H9 (cell line): Measurements from ENCODE around the gene ZBTB43. TPM values are rescaled to one million over a fixed set of nuclear protein-coding genes. Genes with fewer than 3 reads are reported as not detected.

Source experiments
- DNase-seq: peaks from one replicate; pipeline ENCODE4 v3.0.0-alpha.2; 2017
- H2AFZ ChIP-seq: one replicate; pipeline ENCODE4 v1.6.1; 2013; ENCODE audit warnings: mild to moderate bottlenecking, low read length, control low read depth, moderate library complexity
- H2AK5ac ChIP-seq: 2 replicates; pipeline ENCODE4 v1.6.1; 2013; ENCODE audit warnings: low read length, control low read depth, mixed read lengths; ENCODE audit not compliant: insufficient read length
- H2BK120ac ChIP-seq: one replicate; pipeline ENCODE4 v1.6.1; 2013; ENCODE audit warnings: low read depth, mild to moderate bottlenecking, low read length, control low read depth, inconsistent platforms; ENCODE audit not compliant: poor library complexity, severe bottlenecking
- H2BK12ac ChIP-seq: 2 replicates; pipeline ENCODE4 v1.6.1; 2013; ENCODE audit warnings: low read length, control low read depth, mixed read lengths, low read depth; ENCODE audit not compliant: insufficient read length
- H2BK15ac ChIP-seq: 2 replicates; pipeline ENCODE4 v1.6.1; 2013; ENCODE audit warnings: low read depth, low read length, control low read depth
- H2BK20ac ChIP-seq: one replicate; pipeline ENCODE4 v1.6.1; 2013; ENCODE audit warnings: low read depth, mild to moderate bottlenecking, low read length, control low read depth, inconsistent platforms; ENCODE audit not compliant: poor library complexity, severe bottlenecking
- H2BK5ac ChIP-seq: 2 replicates; pipeline ENCODE4 v1.6.1; 2013; ENCODE audit warnings: low read length, control low read depth, mixed read lengths; ENCODE audit not compliant: insufficient read length
- H3K14ac ChIP-seq: 2 replicates; pipeline ENCODE4 v1.6.1; 2013; ENCODE audit warnings: low read length, control low read depth; ENCODE audit not compliant: insufficient read depth
- H3K18ac ChIP-seq: 2 replicates; pipeline ENCODE4 v1.6.1; 2013; ENCODE audit warnings: low read depth, mild to moderate bottlenecking, mixed read lengths, low read length, control low read depth; ENCODE audit not compliant: insufficient read length
- H3K23ac ChIP-seq: 2 replicates; pipeline ENCODE4 v1.6.1; 2013; ENCODE audit warnings: low read length, control low read depth, mixed read lengths, low read depth; ENCODE audit not compliant: insufficient read length
- H3K23me2 ChIP-seq: 2 replicates; pipeline ENCODE4 v1.6.1; 2013; ENCODE audit warnings: low read depth, mild to moderate bottlenecking, mixed read lengths, low read length, control low read depth; ENCODE audit not compliant: insufficient read length, poor library complexity, severe bottlenecking
- H3K27ac ChIP-seq: 2 replicates; pipeline ENCODE4 v1.5.1; 2013; ENCODE audit warnings: low read length, control low read depth, mixed read lengths, low read depth; ENCODE audit not compliant: insufficient read length
- H3K27me3 ChIP-seq: 2 replicates; pipeline ENCODE4 v1.6.1; 2013; ENCODE audit warnings: low read length, control low read depth, inconsistent platforms; ENCODE audit not compliant: insufficient read depth
- H3K4ac ChIP-seq: 2 replicates; pipeline ENCODE4 v1.6.1; 2013; ENCODE audit warnings: low read depth, mild to moderate bottlenecking, control low read depth, inconsistent platforms, low read length, moderate library complexity
- H3K4me1 ChIP-seq: 2 replicates; pipeline ENCODE4 v1.6.1; 2013; ENCODE audit warnings: low read length, control low read depth, inconsistent platforms; ENCODE audit not compliant: insufficient read depth
- H3K4me2 ChIP-seq: 2 replicates; pipeline ENCODE4 v1.6.1; 2013; ENCODE audit warnings: low read length, control low read depth, mixed read lengths; ENCODE audit not compliant: insufficient read length, insufficient read depth
- H3K56ac ChIP-seq: 2 replicates; pipeline ENCODE4 v1.6.1; 2013; ENCODE audit warnings: low read depth, mild to moderate bottlenecking, mixed read lengths, low read length, control low read depth; ENCODE audit not compliant: insufficient read length
- H3K79me1 ChIP-seq: 2 replicates; pipeline ENCODE4 v1.6.1; 2013; ENCODE audit warnings: low read depth, mild to moderate bottlenecking, moderate library complexity, low read length, control low read depth, inconsistent platforms; ENCODE audit not compliant: insufficient read depth, poor library complexity, severe bottlenecking
- H3K79me2 ChIP-seq: 2 replicates; pipeline ENCODE4 v1.6.1; 2013; ENCODE audit warnings: low read length, control low read depth, inconsistent platforms; ENCODE audit not compliant: insufficient read depth
- H3K9ac ChIP-seq: 2 replicates; pipeline ENCODE4 v1.6.1; 2013; ENCODE audit warnings: low read length, control low read depth, mixed read lengths; ENCODE audit not compliant: insufficient read length; ENCODE audit errors: extremely low read depth
- H3K9me3 ChIP-seq: one replicate; pipeline ENCODE4 v1.6.1; 2013; ENCODE audit warnings: low read depth, low read length, inconsistent platforms; ENCODE audit not compliant: control insufficient read depth
- H3T11ph ChIP-seq: one replicate; pipeline ENCODE4 v1.6.1; 2013; ENCODE audit warnings: mild to moderate bottlenecking, low read length, control low read depth, inconsistent platforms
- H4K20me1 ChIP-seq: one replicate; pipeline ENCODE4 v1.6.1; 2013; ENCODE audit not compliant: control insufficient read depth, insufficient read length, insufficient read depth
- H4K5ac ChIP-seq: 2 replicates; pipeline ENCODE4 v1.6.1; 2013; ENCODE audit warnings: low read depth, mild to moderate bottlenecking, mixed read lengths, low read length, control low read depth; ENCODE audit not compliant: insufficient read length
- H4K8ac ChIP-seq: replicated peaks from 2 replicates; pipeline ENCODE4 v1.6.1; 2013; ENCODE audit warnings: low read length, control low read depth, mixed read lengths, low read depth; ENCODE audit not compliant: insufficient read length
- H4K91ac ChIP-seq: 2 replicates; pipeline ENCODE4 v1.6.1; 2013; ENCODE audit warnings: low read depth, mild to moderate bottlenecking, moderate library complexity, mixed read lengths, low read length, control low read depth; ENCODE audit not compliant: insufficient read length
- H3K27ac Mint-ChIP-seq, 3 experiments: 2 replicates in 2 of 3; 3 replicates in 1 of 3; pipeline ENCODE4 v1.8.0; 2020 to 2021; ENCODE audit warnings: mixed read lengths in 3 of 3, mild to moderate bottlenecking in 1 of 3, moderate library complexity in 1 of 3
- H3K27me3 Mint-ChIP-seq: 2 replicates; pipeline ENCODE4 v1.8.0; 2021; ENCODE audit warnings: low read depth, mild to moderate bottlenecking, moderate library complexity, mixed read lengths
- H3K36me3 Mint-ChIP-seq, 3 experiments: 2 replicates in 2 of 3; 3 replicates in 1 of 3; pipeline ENCODE4 v1.8.0; 2020 to 2021; ENCODE audit warnings: low read depth in 3 of 3, mixed read lengths in 3 of 3; ENCODE audit not compliant: insufficient read depth in 1 of 3
- H3K4me1 Mint-ChIP-seq, 2 experiments: 2 replicates each; pipeline ENCODE4 v1.8.0; 2020; ENCODE audit warnings: mixed read lengths in 2 of 2
- H3K4me3 Mint-ChIP-seq, 2 experiments: 2 replicates in 1 of 2; 3 replicates in 1 of 2; pipeline ENCODE4 v1.8.0; 2020 to 2021; ENCODE audit warnings: mild to moderate bottlenecking in 2 of 2, mixed read lengths in 2 of 2, moderate library complexity in 1 of 2
- H3K9me3 Mint-ChIP-seq, 2 experiments: 2 replicates in 1 of 2; 3 replicates in 1 of 2; pipeline ENCODE4 v1.8.0; 2020; ENCODE audit warnings: mild to moderate bottlenecking in 2 of 2, mixed read lengths in 2 of 2, moderate library complexity in 1 of 2
- WGBS: extraction: QIAGEN DNeasy Blood & Tissue Kit; methylation state at CpG from one replicate; pipeline ENCODE4 v1.1.7; 2013; ENCODE audit warnings: missing lambda C conversion rate, low lambda C conversion rate, mixed read lengths; ENCODE audit not compliant: insufficient read length; ENCODE audit errors: extremely low coverage; 5-methylcytosine and 5-hydroxymethylcytosine counted together
- total RNA-seq: library from RNA; stranded (reverse); gene quantifications from 2 replicates; pipeline ENCODE4 v1.2.1, GENCODE V29; 2021
- TF ChIP-seq, protein P1 (sequence below): fragments of 200-600 bp; sonication (generic); conservative IDR thresholded peaks from 3 replicates; pipeline ENCODE4 v1.8.0; 2021; ENCODE audit warnings: antibody characterized with exemption, mild to moderate bottlenecking

The ZBTB43 gene
- total RNA-seq, 1 experiment from 2014 or later: 15.7 TPM

DNA sequence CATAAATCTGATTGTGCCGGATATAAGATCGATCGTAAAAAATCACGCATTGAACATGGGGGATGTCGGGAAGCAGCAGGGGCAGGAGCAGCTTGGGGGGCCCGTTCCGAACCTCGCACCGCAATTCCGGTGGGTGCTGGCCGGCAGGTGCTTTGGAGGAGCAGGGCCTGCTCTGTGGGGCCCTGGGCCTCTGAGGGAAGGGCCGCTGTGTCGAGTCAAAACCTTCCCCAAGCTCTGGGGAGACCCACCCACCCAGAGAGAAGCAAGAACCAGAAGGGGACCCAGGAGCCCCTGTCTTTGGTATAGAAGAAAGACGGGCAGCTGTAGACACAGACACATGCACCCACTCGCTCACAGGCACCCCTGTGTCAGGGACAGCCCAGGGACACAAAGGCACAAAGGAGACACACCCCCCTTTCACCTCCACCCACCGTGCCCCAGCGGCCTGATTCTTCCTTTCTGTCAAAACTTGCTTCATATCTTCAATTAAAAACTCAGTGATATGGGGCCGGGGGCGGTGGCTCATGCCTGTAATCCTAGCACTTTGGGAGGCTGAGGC, 49.4 kb upstream of the ZBTB43 start:
- no peaks in the 10 kb centered on the region for H3K9me3 ChIP-seq
- no peak overlapping the region for H3K56ac ChIP-seq
- no peak overlapping the region for H2AK5ac ChIP-seq
- no peaks in the 10 kb centered on the region for H3K23me2 ChIP-seq
- H2BK5ac ChIP-seq: no peak overlapping the region
- Mint-ChIP-seq H3K9me3 (no peaks in the 10 kb centered on the region), H3K27ac (no peak overlapping the region), H3K27me3 (peaks cover 41% of the 10 kb centered on the region), H3K36me3 (no peaks in the 10 kb centered on the region; a peak in 1 of 7 replicates), H3K4me1 (no peaks in the 10 kb centered on the region; a peak in 2 of 4 replicates), H3K4me3 (no peak overlapping the region)
- no peak overlapping the region for H3T11ph ChIP-seq
- no peak overlapping the region for H3K4ac ChIP-seq
- no peak overlapping the region for H4K91ac ChIP-seq
- TF ChIP-seq, protein P1, sequence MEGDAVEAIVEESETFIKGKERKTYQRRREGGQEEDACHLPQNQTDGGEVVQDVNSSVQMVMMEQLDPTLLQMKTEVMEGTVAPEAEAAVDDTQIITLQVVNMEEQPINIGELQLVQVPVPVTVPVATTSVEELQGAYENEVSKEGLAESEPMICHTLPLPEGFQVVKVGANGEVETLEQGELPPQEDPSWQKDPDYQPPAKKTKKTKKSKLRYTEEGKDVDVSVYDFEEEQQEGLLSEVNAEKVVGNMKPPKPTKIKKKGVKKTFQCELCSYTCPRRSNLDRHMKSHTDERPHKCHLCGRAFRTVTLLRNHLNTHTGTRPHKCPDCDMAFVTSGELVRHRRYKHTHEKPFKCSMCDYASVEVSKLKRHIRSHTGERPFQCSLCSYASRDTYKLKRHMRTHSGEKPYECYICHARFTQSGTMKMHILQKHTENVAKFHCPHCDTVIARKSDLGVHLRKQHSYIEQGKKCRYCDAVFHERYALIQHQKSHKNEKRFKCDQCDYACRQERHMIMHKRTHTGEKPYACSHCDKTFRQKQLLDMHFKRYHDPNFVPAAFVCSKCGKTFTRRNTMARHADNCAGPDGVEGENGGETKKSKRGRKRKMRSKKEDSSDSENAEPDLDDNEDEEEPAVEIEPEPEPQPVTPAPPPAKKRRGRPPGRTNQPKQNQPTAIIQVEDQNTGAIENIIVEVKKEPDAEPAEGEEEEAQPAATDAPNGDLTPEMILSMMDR: no peak
- no peak overlapping the region for H2BK120ac ChIP-seq
- H3K27me3 ChIP-seq: no peaks in the 10 kb centered on the region
- H3K4me1 ChIP-seq: no peaks in the 10 kb centered on the region
- no peak overlapping the region for H2BK12ac ChIP-seq
- H3K23ac ChIP-seq: no peak overlapping the region
- H3K9ac ChIP-seq: no peak overlapping the region
- WGBS: no CpG with 5 or more reads among the region's 19 CpGs
- no peak for DNase-seq
- H2BK15ac ChIP-seq: no peak overlapping the region
- no peak overlapping the region for H3K27ac ChIP-seq
- H3K4me2 ChIP-seq: no peak overlapping the region
- no peak overlapping the region for H2AFZ ChIP-seq
- H3K18ac ChIP-seq: no peak overlapping the region
- H3K79me1 ChIP-seq: no peaks in the 10 kb centered on the region
- no peak overlapping the region for H4K8ac ChIP-seq
- H4K5ac ChIP-seq: no peak overlapping the region
- no peak overlapping the region for H2BK20ac ChIP-seq
- H3K79me2 ChIP-seq: no peaks in the 10 kb centered on the region
- no peaks in the 10 kb centered on the region for H4K20me1 ChIP-seq
- no peak overlapping the region for H3K14ac ChIP-seq
